Tongue (tissue), 3 donors: ENCODE measurements around the gene IGDCC3. TPM values are rescaled to one million over a fixed set of nuclear protein-coding genes. Genes with fewer than 3 reads are reported as not detected.

Experiments used
- DNase-seq: peaks from one replicate; pipeline ENCODE4 v3.0.0-alpha.2; 2015
- small RNA-seq: library from RNA; depleted of rRNA; stranded (forward); fragments of <200 nt; gene quantifications from one replicate; pipeline ENCODE3, GENCODE V24; 2014; ENCODE audit warnings: low replicate concordance
- total RNA-seq: library from RNA; depleted of rRNA; stranded (reverse); fragments of >200 nt; gene quantifications from one replicate; pipeline ENCODE4 v1.2.3, GENCODE V29; 2014

Gene IGDCC3
- total RNA-seq, 1 donor from 2014 or later, result 1.7 TPM

DNA sequence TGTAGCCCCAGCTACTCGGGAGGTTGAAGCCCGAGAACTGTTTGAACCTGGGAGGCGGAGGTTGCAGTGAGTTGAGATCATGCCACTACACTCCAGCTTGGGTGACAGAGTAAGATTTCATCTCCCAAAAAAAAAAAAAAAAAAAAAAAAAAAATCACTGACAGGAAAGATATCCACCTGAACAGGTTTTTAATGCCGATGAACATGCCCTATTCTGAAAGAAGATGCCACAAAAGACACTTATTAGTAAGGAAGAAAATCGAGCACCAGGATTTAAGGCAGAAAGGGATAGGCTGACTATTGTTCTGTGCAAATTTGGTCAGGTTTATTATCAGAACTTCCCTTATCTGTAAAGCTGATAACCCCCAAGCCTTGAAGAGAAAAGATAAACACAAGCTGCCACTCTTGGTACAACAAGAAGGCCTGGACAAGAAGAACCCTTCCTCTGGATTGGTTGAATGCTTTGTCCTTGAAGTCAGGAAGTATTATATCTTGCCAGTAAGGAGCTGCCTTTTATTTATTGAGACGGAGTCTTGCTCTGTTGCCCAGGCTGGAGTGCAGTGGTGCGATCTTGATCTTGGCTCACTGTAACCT is 88.4 kb downstream of the IGDCC3 start:
- DNase-seq, result no peak

DNA sequence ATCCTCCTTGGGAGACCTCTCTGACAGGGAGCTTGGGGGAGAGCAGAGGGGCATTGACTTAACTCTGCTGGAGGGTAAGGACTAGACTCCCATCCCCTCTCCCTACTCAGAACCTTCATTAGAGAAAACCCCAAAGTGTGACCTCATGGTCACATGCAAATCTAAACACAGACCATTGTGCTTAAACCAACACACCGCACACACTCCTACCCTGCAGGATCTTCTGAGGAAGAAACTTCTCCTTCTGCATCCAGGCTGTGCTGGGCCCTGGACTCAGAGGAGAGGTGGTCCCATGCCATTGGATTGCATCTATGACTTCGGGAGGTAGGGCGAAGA is 90.3 kb downstream of the IGDCC3 start:
- DNase-seq, result peak; percentile 17

DNA sequence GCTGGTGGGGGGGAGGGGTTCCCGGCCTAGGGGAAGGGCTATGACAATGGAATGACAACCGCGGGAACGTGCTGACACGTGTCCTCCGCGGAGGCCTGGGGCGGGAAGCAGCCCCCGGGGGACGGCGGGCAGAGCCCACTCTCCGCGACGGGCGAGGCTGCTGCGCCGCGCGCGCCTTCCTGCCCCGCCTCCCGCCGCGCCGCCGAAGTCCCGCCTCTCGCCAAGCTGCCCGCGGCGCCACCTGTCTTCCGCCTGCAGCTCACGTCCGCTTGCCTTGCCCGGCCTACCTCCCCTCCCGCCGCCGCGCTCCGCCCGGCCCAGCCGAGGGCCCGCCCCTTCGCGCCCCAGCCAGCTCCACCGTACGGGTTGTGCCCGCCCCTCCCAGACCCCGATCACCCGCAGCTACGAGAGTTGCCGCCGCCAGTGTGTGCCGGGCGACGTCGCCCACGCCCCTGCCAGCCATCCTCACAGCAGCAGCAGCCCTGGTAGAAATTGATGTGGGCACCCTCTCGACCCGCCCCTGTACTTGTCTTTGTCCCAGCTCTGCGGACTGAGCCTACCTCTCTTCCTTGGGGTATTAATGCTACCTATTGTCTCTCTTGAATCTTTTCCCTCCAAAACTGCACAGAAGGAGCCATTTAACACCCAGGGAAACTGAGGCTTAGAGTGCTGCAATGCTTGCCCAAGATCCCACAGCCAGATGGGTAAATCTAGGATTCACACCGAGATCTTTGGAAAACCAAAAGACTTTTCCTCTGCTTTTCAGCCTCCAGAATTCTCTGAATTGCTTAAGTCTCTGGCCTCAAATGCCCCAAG is 90.9 kb downstream of the IGDCC3 start, which contains the start of gene PARP16:
Gene PARP16, minus strand, starts transcription at position 180 of the 816 bp plus-strand sequence. CDS start 457 bp downstream, outside the sequence.
- DNase-seq, result peak; percentile 96

DNA sequence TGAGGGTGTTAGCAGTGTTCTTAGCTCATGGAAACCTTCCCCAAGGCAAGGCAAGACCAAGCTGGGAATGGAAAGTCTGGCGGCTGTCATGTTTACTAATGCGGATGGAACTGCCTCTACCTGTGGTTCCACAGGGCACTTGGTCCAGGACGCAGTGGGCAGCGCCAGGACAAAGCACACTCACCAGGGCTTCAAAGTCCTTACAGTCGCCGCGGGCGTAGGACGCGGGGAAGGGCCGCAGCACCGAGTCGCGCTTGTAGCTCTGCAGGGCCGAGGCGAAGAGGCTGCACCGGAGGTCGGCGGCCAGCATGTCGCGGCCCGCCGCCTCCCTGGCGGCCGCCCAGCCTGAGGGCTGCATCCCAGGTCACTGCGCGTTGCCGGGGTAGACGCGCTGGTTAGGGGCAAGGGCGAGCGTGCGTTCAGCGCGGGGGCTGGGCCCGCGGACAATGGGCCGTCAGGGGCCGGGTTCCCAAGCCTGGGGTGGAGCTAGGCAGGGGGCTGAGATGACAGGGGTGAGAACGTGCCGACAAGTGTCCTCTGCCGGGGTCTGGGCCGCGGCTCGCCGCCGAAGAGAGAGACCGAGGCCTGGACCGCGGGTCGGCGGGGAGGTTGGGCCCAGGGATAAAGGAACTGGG is 91.6 kb downstream of the IGDCC3 start:
- peak; percentile 54 for DNase-seq

- no peak for DNase-seq
Observed at GRCh38 chr15:65285291-65286068, 92.3 kb downstream of the IGDCC3 start.

DNA sequence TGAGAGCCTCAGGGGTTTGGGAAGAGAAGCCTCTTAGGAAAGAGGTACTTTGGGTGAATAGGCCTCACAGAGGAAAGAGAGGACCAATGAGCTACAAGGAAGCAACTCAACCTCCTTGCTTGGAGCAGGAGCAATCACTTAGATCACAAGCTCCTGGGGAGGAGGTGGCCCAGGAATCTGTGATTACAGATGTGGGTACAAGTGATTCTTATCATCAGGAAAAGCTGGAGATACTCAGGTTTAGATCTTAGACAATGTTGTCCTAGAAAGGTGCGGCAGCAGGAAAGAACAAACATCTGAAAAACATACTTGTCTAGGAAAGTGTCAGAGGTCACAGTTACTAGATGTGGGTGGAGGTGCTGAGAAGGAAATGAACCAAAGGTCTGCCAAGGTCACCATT is 99.3 kb downstream of the IGDCC3 start:
- DNase-seq, result no peak

Small RNA genes within 50 kb of the gene (small RNA-seq; reads per million reads assigned to genes)
- gene RNU5A-1, result 362,066 reads per million, percentile 100 among the genes with 10 or more reads in this experiment
- 61,125 reads per million, percentile 100 among the genes with 10 or more reads in this experiment for gene RNU5B-1
- 0.19 reads per million, percentile 23 among the genes with 10 or more reads in this experiment for gene SNORA24B

Other genes starting within 250 kb of the IGDCC3 start
- 13.1 TPM for gene PDCD7, start 244.2 kb downstream of the IGDCC3 start, total RNA-seq
- 75.4 TPM for gene CLPX, start 192.7 kb downstream of the IGDCC3 start, total RNA-seq
- 70.9 TPM for gene CILP, start 166.5 kb downstream of the IGDCC3 start, total RNA-seq
- 8.7 TPM for gene PARP16, start 91.1 kb downstream of the IGDCC3 start, total RNA-seq
- gene RNU5A-1, start 82.0 kb downstream of the IGDCC3 start, total RNA-seq, result not detected
- not detected for gene RNU5B-1, start 73.3 kb downstream of the IGDCC3 start, total RNA-seq
- 54.8 TPM for gene IGDCC4, start 44.9 kb upstream of the IGDCC3 start, total RNA-seq
- gene DPP8, start 139.7 kb upstream of the IGDCC3 start, total RNA-seq, result 50.0 TPM
- gene HACD3, start 152.5 kb upstream of the IGDCC3 start, total RNA-seq, result 50.7 TPM
- 26.8 TPM for gene INTS14, start 233.1 kb upstream of the IGDCC3 start, total RNA-seq
- 5.1 TPM for gene SLC24A1, start 243.9 kb upstream of the IGDCC3 start, total RNA-seq